Measurements from ENCODE around the gene CDC37L1. TPM values are rescaled to one million over a fixed set of nuclear protein-coding genes. Genes with fewer than 3 reads are reported as not detected.

Gene CDC37L1
- polyA plus RNA-seq, 1 of the 3 experiments (the other 2 are of a cell fraction): 6.5 TPM

GRCh38 chr9:4700932-4701331, 21.6 kb downstream of the CDC37L1 start (continued):
- TF ChIP-seq, protein P1, sequence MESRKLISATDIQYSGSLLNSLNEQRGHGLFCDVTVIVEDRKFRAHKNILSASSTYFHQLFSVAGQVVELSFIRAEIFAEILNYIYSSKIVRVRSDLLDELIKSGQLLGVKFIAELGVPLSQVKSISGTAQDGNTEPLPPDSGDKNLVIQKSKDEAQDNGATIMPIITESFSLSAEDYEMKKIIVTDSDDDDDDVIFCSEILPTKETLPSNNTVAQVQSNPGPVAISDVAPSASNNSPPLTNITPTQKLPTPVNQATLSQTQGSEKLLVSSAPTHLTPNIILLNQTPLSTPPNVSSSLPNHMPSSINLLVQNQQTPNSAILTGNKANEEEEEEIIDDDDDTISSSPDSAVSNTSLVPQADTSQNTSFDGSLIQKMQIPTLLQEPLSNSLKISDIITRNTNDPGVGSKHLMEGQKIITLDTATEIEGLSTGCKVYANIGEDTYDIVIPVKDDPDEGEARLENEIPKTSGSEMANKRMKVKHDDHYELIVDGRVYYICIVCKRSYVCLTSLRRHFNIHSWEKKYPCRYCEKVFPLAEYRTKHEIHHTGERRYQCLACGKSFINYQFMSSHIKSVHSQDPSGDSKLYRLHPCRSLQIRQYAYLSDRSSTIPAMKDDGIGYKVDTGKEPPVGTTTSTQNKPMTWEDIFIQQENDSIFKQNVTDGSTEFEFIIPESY (IDR thresholded peaks at IDR 0.05; ENCODE audit: borderline replicate concordance, low read depth): no peak
- TF ChIP-seq JUND (IDR thresholded peaks at IDR 0.05): no peak
- TF ChIP-seq YY1 (IDR thresholded peaks at IDR 0.05; ENCODE audit: low read depth): no peak
- no peak for TF ChIP-seq EZH2phosphoT487 (IDR thresholded peaks at IDR 0.05; ENCODE audit: borderline replicate concordance, low read depth)
- no peak for TF ChIP-seq GABPA (IDR thresholded peaks at IDR 0.05; ENCODE audit: low read depth)
- TF ChIP-seq, protein P2, sequence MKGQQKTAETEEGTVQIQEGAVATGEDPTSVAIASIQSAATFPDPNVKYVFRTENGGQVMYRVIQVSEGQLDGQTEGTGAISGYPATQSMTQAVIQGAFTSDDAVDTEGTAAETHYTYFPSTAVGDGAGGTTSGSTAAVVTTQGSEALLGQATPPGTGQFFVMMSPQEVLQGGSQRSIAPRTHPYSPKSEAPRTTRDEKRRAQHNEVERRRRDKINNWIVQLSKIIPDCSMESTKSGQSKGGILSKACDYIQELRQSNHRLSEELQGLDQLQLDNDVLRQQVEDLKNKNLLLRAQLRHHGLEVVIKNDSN (IDR thresholded peaks at IDR 0.05; ENCODE audit: borderline replicate concordance, low read depth): no peak
- TF ChIP-seq, protein P3, sequence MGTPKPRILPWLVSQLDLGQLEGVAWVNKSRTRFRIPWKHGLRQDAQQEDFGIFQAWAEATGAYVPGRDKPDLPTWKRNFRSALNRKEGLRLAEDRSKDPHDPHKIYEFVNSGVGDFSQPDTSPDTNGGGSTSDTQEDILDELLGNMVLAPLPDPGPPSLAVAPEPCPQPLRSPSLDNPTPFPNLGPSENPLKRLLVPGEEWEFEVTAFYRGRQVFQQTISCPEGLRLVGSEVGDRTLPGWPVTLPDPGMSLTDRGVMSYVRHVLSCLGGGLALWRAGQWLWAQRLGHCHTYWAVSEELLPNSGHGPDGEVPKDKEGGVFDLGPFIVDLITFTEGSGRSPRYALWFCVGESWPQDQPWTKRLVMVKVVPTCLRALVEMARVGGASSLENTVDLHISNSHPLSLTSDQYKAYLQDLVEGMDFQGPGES (IDR thresholded peaks at IDR 0.05; ENCODE audit: low read depth, low read length): no peak

GRCh38 chr9:4701526-4701925, 22.2 kb downstream of the CDC37L1 start:
- CTCF ChIA-PET: interaction anchor here (1.1 kb wide), 1 partner anchor 18 kb away, joined by 3 read pairs; no protein-coding TSS in a partner anchor

More at GRCh38 chr9:4701526-4701925, 22.2 kb downstream of the CDC37L1 start:
- no peak overlapping the region for H2AFZ ChIP-seq (ENCODE audit: low read depth)
- 96% methylated on average over 1 of the region's 1 CpG for WGBS (ENCODE audit: low lambda C conversion rate)
- peaks cover 6% of the 10 kb centered on the region for H3F3A ChIP-seq (replicated peaks; ENCODE audit: insufficient read depth)
- H4K20me1 ChIP-seq (ENCODE audit: insufficient read depth): no peaks in the 10 kb centered on the region
- peaks cover 8% of the 10 kb centered on the region for H3K79me2 ChIP-seq (ENCODE audit: insufficient read depth)
- POLR2A ChIA-PET: interaction anchor here (0.7 kb wide), 1 partner anchor 9 kb away, joined by 3 read pairs; no protein-coding TSS in a partner anchor
- peaks cover 64 to 87% of the 10 kb centered on the region in 2 experiments for H3K36me3 ChIP-seq (replicated peaks in 1 of 2; ENCODE audit: control insufficient read depth in 1 of 2, insufficient read depth in 2 of 2, low read length in 1 of 2)
- H3K27ac ChIP-seq (ENCODE audit: low read depth in 2 of 2, low read length in 1 of 2): no peak overlapping the region
- no peaks in the 10 kb centered on the region for H3K9me2 ChIP-seq
- no peaks in the 10 kb centered on the region for H3K9me3 ChIP-seq
- H3K4me1 ChIP-seq (ENCODE audit: control insufficient read depth in 1 of 2, insufficient read depth in 2 of 2, low read depth in 1 of 2, low read length in 1 of 2): no peaks in the 10 kb centered on the region
- TF ChIP-seq MXI1 (IDR thresholded peaks at IDR 0.05; ENCODE audit: low read depth, low read length) (no peak), JUND (IDR thresholded peaks at IDR 0.05) (no peak), TEAD4 (IDR thresholded peaks at IDR 0.05; ENCODE audit: borderline replicate concordance, insufficient read depth) (no peak), CHD2 (IDR thresholded peaks at IDR 0.05; ENCODE audit: low read length, partially characterized antibody) (no peak), EZH2phosphoT487 (IDR thresholded peaks at IDR 0.05; ENCODE audit: borderline replicate concordance, low read depth) (no peak), NRF1 (IDR thresholded peaks at IDR 0.05; ENCODE audit: low read depth, low read length) (no peak), NFIC (IDR thresholded peaks at IDR 0.05; ENCODE audit: borderline replicate concordance) (no peak), RXRA (IDR thresholded peaks at IDR 0.05; ENCODE audit: borderline replicate concordance, low read depth) (no peak), GATA2 (CRISPR knock-in tag; IDR thresholded peaks at IDR 0.05) (no peak), MEF2A (IDR thresholded peaks at IDR 0.05; ENCODE audit: borderline replicate concordance, low read depth) (no peak), TCF12 (IDR thresholded peaks at IDR 0.05) (no peak), RAD21 (IDR thresholded peaks at IDR 0.05; ENCODE audit: low read length) (no peak), YY1 (IDR thresholded peaks at IDR 0.05; ENCODE audit: low read depth) (no peak)
- TF ChIP-seq, protein P2 (IDR thresholded peaks at IDR 0.05; ENCODE audit: borderline replicate concordance, low read depth): no peak
- TF ChIP-seq, protein P4, sequence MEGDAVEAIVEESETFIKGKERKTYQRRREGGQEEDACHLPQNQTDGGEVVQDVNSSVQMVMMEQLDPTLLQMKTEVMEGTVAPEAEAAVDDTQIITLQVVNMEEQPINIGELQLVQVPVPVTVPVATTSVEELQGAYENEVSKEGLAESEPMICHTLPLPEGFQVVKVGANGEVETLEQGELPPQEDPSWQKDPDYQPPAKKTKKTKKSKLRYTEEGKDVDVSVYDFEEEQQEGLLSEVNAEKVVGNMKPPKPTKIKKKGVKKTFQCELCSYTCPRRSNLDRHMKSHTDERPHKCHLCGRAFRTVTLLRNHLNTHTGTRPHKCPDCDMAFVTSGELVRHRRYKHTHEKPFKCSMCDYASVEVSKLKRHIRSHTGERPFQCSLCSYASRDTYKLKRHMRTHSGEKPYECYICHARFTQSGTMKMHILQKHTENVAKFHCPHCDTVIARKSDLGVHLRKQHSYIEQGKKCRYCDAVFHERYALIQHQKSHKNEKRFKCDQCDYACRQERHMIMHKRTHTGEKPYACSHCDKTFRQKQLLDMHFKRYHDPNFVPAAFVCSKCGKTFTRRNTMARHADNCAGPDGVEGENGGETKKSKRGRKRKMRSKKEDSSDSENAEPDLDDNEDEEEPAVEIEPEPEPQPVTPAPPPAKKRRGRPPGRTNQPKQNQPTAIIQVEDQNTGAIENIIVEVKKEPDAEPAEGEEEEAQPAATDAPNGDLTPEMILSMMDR (IDR thresholded peaks at IDR 0.05): no peak
- no peak overlapping the region for H3K9ac ChIP-seq
- H3K4me3 ChIP-seq (ENCODE audit: low read depth in 2 of 2, low read length in 1 of 2): no peak overlapping the region
- no peak for DNase-seq
- no peaks in the 10 kb centered on the region for H3K27me3 ChIP-seq (ENCODE audit: insufficient read depth)
- H3K4me2 ChIP-seq: no peak overlapping the region
